HepG2 (cell line): ENCODE measurements around the gene PPA2.

Experiments
- GABPA ChIP-seq, 2 experiments: IDR thresholded peaks; 2 replicates each; pipeline ENCODE4 v1.6.1; 2011 to 2016; ENCODE audit warnings: low read depth in 2 of 2, low read length in 1 of 2, missing biosample characterization in 1 of 2, missing genetic modification characterization in 1 of 2
- GATAD1 ChIP-seq: IDR thresholded peaks from 2 replicates; pipeline ENCODE4 v1.6.1; 2016; ENCODE audit warnings: missing genetic modification reagents, missing compliant biosample characterization
- JUND ChIP-seq: sonication (generic); formaldehyde crosslinking; IDR thresholded peaks from 2 replicates; pipeline ENCODE4 v1.8.0; 2022; ENCODE audit warnings: mild to moderate bottlenecking, missing genetic modification reagents
- ZFP36 ChIP-seq: fragments of 150-350 bp; IDR thresholded peaks from 2 replicates; pipeline ENCODE4 v1.6.1; 2018; ENCODE audit warnings: borderline replicate concordance, low read length, low read depth; ENCODE audit not compliant: partially characterized antibody
- ZNF3 ChIP-seq: IDR thresholded peaks from 2 replicates; pipeline ENCODE4 v1.7.0; 2017; ENCODE audit warnings: inconsistent platforms
- ZNF383 ChIP-seq: sonication (generic); formaldehyde crosslinking; IDR thresholded peaks from 2 replicates; pipeline ENCODE4 v1.4.0; 2020; ENCODE audit warnings: missing genetic modification reagents, mild to moderate bottlenecking, borderline replicate concordance
- ZNF431 ChIP-seq: sonication (generic); formaldehyde crosslinking; IDR thresholded peaks from 2 replicates; pipeline ENCODE4 v1.9.0; 2022; ENCODE audit warnings: missing genetic modification reagents, low read depth, mild to moderate bottlenecking, borderline replicate concordance
- ZNF484 ChIP-seq: sonication (generic); formaldehyde crosslinking; IDR thresholded peaks from 2 replicates; pipeline ENCODE4 v1.5.1; 2020; ENCODE audit warnings: mild to moderate bottlenecking, low read depth, missing genetic modification reagents, borderline replicate concordance
- ZZZ3 ChIP-seq: sonication (generic); formaldehyde crosslinking; IDR thresholded peaks from 2 replicates; pipeline ENCODE4 v1.4.0; 2020; ENCODE audit warnings: missing genetic modification reagents, mild to moderate bottlenecking, borderline replicate concordance
- TF ChIP-seq, protein P1 (sequence below): sonication (generic); formaldehyde crosslinking; IDR thresholded peaks from 2 replicates; pipeline ENCODE4 v1.8.0; 2022; ENCODE audit warnings: missing genetic modification reagents, mild to moderate bottlenecking, moderate library complexity, borderline replicate concordance
- TF ChIP-seq, protein P2 (sequence below): sonication (generic); IDR thresholded peaks from 2 replicates; pipeline ENCODE4 v1.6.1; 2016; ENCODE audit warnings: low read depth, borderline replicate concordance
- TF ChIP-seq, protein P3 (sequence below): sonication (generic); formaldehyde crosslinking; IDR thresholded peaks from 2 replicates; pipeline ENCODE4 v1.8.1; 2023; ENCODE audit warnings: mild to moderate bottlenecking, inconsistent platforms, moderate library complexity, missing genetic modification reagents, borderline replicate concordance
- TF ChIP-seq, protein P4 (sequence below): IDR thresholded peaks from 2 replicates; pipeline ENCODE4 v1.6.1; 2016; ENCODE audit warnings: missing genetic modification reagents, missing compliant biosample characterization

DNA sequence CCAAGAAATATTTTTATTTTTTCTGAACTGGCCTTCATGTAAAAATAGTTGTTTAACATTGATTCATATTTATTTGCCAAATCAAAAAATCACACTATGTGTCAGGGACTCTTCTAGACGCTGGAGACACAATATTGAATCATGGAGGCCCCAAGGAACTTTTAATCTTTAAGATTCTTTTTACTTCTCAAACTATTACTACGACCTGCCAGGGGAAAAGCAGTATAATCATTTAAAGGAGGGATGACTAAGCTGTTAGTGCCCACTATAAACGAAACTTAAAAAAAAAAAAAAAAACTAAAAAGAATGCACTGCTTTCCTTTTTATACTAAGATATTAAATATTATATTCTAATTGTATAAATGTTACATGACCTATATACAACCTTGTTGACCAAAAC lies 84.7 kb downstream of the PPA2 start:
- TF ChIP-seq ZNF431 (CRISPR knock-in tag) (no peak), JUND (CRISPR knock-in tag) (no peak), ZNF3 (CRISPR knock-in tag) (no peak), GATAD1 (CRISPR knock-in tag) (no peak), ZZZ3 (CRISPR knock-in tag) (no peak), ZFP36 (no peak), GABPA (IDR thresholded peaks at IDR 0.05; ENCODE audit: low read depth, low read length) (no peak), GABPA (CRISPR knock-in tag; IDR thresholded peaks at IDR 0.05; ENCODE audit: low read depth) (no peak), ZNF383 (no peak), ZNF484 (CRISPR knock-in tag) (no peak)
- TF ChIP-seq, protein P1, sequence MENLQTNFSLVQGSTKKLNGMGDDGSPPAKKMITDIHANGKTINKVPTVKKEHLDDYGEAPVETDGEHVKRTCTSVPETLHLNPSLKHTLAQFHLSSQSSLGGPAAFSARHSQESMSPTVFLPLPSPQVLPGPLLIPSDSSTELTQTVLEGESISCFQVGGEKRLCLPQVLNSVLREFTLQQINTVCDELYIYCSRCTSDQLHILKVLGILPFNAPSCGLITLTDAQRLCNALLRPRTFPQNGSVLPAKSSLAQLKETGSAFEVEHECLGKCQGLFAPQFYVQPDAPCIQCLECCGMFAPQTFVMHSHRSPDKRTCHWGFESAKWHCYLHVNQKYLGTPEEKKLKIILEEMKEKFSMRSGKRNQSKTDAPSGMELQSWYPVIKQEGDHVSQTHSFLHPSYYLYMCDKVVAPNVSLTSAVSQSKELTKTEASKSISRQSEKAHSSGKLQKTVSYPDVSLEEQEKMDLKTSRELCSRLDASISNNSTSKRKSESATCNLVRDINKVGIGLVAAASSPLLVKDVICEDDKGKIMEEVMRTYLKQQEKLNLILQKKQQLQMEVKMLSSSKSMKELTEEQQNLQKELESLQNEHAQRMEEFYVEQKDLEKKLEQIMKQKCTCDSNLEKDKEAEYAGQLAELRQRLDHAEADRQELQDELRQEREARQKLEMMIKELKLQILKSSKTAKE (CRISPR knock-in tag), result no peak
- TF ChIP-seq, protein P2, sequence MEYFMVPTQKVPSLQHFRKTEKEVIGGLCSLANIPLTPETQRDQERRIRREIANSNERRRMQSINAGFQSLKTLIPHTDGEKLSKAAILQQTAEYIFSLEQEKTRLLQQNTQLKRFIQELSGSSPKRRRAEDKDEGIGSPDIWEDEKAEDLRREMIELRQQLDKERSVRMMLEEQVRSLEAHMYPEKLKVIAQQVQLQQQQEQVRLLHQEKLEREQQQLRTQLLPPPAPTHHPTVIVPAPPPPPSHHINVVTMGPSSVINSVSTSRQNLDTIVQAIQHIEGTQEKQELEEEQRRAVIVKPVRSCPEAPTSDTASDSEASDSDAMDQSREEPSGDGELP, result no peak
- TF ChIP-seq, protein P3, sequence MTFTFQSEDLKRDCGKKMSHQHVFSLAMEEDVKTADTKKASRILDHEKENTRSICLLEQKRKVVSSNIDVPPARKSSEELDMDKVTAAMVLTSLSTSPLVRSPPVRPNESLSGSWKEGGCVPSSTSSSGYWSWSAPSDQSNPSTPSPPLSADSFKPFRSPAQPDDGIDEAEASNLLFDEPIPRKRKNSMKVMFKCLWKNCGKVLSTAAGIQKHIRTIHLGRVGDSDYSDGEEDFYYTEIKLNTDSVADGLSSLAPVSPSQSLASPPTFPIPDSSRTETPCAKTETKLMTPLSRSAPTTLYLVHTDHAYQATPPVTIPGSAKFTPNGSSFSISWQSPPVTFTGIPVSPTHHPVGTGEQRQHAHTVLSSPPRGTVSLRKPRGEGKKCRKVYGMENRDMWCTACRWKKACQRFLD (CRISPR knock-in tag), result no peak
- TF ChIP-seq, protein P4, sequence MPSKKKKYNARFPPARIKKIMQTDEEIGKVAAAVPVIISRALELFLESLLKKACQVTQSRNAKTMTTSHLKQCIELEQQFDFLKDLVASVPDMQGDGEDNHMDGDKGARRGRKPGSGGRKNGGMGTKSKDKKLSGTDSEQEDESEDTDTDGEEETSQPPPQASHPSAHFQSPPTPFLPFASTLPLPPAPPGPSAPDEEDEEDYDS (CRISPR knock-in tag), result no peak
